Heart left ventricle (tissue), 16 donors: Measurements from ENCODE around the gene FUT4. TPM values are rescaled to one million over a fixed set of nuclear protein-coding genes. Genes with fewer than 3 reads are reported as not detected.

Experiments used
- ATAC-seq, 4 donors: fragments of 200-7000 bp; cut with Tn5 transposase; one replicate each; pipeline ENCODE4 v1.9.1; 2020 to 2022; ENCODE audit warnings: moderate library complexity in 4 of 4, mild to moderate bottlenecking in 3 of 4, moderate number of reproducible peaks in 1 of 4
- DNase-seq, 5 donors: peaks; one replicate each; pipeline ENCODE4 v3.0.0-alpha.2; 2020
- H3K27ac ChIP-seq, 12 donors: fragments of 200-600 bp; sonication (generic) in 4 of 12; one replicate each; pipeline versions ENCODE4 v1.5.0 to v1.8.0; 2016 to 2022; ENCODE audit warnings: mild to moderate bottlenecking in 2 of 12
- H3K27me3 ChIP-seq, 9 donors: fragments of 200-600 bp; sonication (generic) in 2 of 9; one replicate each; pipeline versions ENCODE4 v1.5.1 to v1.8.0; 2016 to 2022; ENCODE audit warnings: mild to moderate bottlenecking in 3 of 9
- H3K36me3 ChIP-seq, 9 donors: fragments of 200-600 bp; sonication (generic) in 2 of 9; one replicate each; pipeline versions ENCODE4 v1.5.0 to v1.8.0; 2018 to 2022; ENCODE audit warnings: mild to moderate bottlenecking in 2 of 9
- H3K4me1 ChIP-seq, 12 donors: fragments of 200-600 bp; sonication (generic) in 4 of 12; one replicate each; pipeline versions ENCODE4 v1.5.0 to v1.8.0; 2016 to 2022; ENCODE audit warnings: mild to moderate bottlenecking in 3 of 12
- H3K4me3 ChIP-seq, 12 donors: fragments of 200-600 bp; sonication (generic) in 4 of 12; one replicate each; pipeline versions ENCODE4 v1.5.0 to v1.8.0; 2017 to 2022; ENCODE audit warnings: mild to moderate bottlenecking in 9 of 12, moderate library complexity in 4 of 12
- H3K9me3 ChIP-seq, 12 donors: fragments of 200-600 bp; sonication (generic) in 4 of 12; one replicate each; pipeline versions ENCODE4 v1.5.0 to v1.8.0; 2016 to 2022; ENCODE audit warnings: mild to moderate bottlenecking in 1 of 12
- POLR2A ChIP-seq, 2 donors: fragments of 450-650 bp; IDR thresholded peaks; one replicate each; pipeline ENCODE4 v1.6.1; 2017; ENCODE audit warnings: antibody characterized with exemption in 2 of 2, mild to moderate bottlenecking in 2 of 2, moderate library complexity in 2 of 2
- WGBS, 4 donors: extraction: QIAGEN DNeasy Blood & Tissue Kit in 2 of 4; methylation state at CpG; one replicate each; pipeline versions ENCODE4 v1.1.5 to v1.1.7; 2013 to 2018; 5-methylcytosine and 5-hydroxymethylcytosine counted together
- intact Hi-C, 10 donors: fragments of 100-400 bp; cut with DNase I; formaldehyde crosslinking; loops; one replicate each; pipeline versions ENCODE4 v1.11.1 to v1.14.2; 2022
- polyA plus RNA-seq, 2 donors: library from polyadenylated mRNA; stranded (reverse); fragments of 200-250 nt; gene quantifications; one replicate each; pipeline ENCODE4 v1.2.3, GENCODE V29; 2013
- total RNA-seq, 9 donors: library from RNA; depleted of rRNA in 2 of 9; stranded (reverse); fragments of >200 nt in 2 of 9; fragmentation: NEBNext Ultra II Directional in 3 of 9; extraction: Animal tissue kit (Norgen Biotek cat#: 25700) in 3 of 9; gene quantifications; one replicate each; pipeline versions ENCODE4 v1.1.0 to v1.2.4, GENCODE V29; 2016 to 2023
- TF ChIP-seq, protein P1 (sequence below), 12 donors: fragments of 200-600 bp; sonication (generic) in 4 of 12; IDR thresholded peaks; one replicate each; pipeline versions ENCODE4 v1.5.0 to v1.8.0; 2018 to 2022; ENCODE audit warnings: antibody characterized with exemption in 12 of 12, mild to moderate bottlenecking in 5 of 12
- donor health status: ischemic (EF 13 %, LVEDD 7.1; RV severe dilation, severe dysfunction).
- donor health status: healthy with polysubstance abuse.
- donor health status: DM: no; HTN: yes; CAD: no.
- donor health status: DM: no; HTN: no; CAD: no.
- donor health status: ischemic (EF 25% LVEDD 6.9; RV normal size, moderate dysfunction).
- donor health status: ischemic (EF 25% LVEDD 5.7; RV mildly dilated, moderate dysfunction).
- donor health status: healthy.
- donor health status: DM: yes; HTN: yes; CAD: no.
- donor health status: ischemic (EF 35%, LVEDD 5.7; RV mildly dilated, moderate dysfunction).
- donor health status: nonischemic (EF 11% LVEDD 7.7; RV severe dilation, severe dysfunction).
- donor health status: DM: yes; HTN: yes; CAD: no.
- donor health status: PGD.
- donor health status: ischemic (EF 29% LVEDD 5.4; RV normal size, mild dysfunction).
- donor health status: nonischemic (EF 23%, LVEDD 6.1; RV moderate dilation, normal function).

The FUT4 gene
- total and polyA plus RNA-seq, 11 donors = 0.46 to 4.7 (median 1.2) TPM

DNA sequence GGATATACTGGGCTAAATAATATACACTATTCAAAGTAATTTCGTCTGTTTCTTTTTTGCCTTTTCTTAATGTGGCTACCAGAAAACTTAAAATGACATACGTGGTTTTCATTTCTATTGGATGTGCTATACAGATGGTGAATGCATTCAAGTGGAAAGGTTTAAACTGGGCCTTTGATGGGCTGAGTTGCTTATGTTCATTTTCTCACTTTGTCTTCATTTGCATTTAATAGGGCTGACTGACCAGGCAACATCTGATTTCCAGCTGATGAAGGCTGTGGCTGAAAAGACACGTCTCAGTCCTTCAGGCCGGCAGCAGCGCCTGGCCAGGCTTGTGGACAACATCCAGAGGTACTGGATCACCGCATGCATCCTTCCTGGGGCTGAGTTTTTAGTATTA lies 51.4 kb downstream of the FUT4 start:
- 93 to 98% (median 94%) methylated on average over 6 of the region's 6 CpGs for WGBS, 4 donors
- peaks cover 0 to 40% (median 6%) of the 10 kb centered on the region in 9 donors for H3K36me3 ChIP-seq
- DNase-seq = no peak
- peaks cover 0 to 4% (median 0%) of the 10 kb centered on the region in 12 donors for H3K4me1 ChIP-seq
- no peak overlapping the region for H3K4me3 ChIP-seq
- no peaks in the 10 kb centered on the region for H3K27me3 ChIP-seq
- H3K27ac ChIP-seq = no peak overlapping the region
- no peaks in the 10 kb centered on the region for H3K9me3 ChIP-seq
- intact Hi-C loops = no loop called here
- no peak for TF ChIP-seq POLR2A (IDR thresholded peaks at IDR 0.05)
- TF ChIP-seq, protein P1, sequence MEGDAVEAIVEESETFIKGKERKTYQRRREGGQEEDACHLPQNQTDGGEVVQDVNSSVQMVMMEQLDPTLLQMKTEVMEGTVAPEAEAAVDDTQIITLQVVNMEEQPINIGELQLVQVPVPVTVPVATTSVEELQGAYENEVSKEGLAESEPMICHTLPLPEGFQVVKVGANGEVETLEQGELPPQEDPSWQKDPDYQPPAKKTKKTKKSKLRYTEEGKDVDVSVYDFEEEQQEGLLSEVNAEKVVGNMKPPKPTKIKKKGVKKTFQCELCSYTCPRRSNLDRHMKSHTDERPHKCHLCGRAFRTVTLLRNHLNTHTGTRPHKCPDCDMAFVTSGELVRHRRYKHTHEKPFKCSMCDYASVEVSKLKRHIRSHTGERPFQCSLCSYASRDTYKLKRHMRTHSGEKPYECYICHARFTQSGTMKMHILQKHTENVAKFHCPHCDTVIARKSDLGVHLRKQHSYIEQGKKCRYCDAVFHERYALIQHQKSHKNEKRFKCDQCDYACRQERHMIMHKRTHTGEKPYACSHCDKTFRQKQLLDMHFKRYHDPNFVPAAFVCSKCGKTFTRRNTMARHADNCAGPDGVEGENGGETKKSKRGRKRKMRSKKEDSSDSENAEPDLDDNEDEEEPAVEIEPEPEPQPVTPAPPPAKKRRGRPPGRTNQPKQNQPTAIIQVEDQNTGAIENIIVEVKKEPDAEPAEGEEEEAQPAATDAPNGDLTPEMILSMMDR (IDR thresholded peaks at IDR 0.05) = no peak
- ATAC-seq = no peak

GRCh38 chr11:94597896-94598295 lies 54.2 kb downstream of the FUT4 start:
- DNase-seq = no peak
- Histone ChIP-seq H3K9me3 (no peaks in the 10 kb centered on the region), H3K4me1 (peaks cover 0 to 10% (median 0%) of the 10 kb centered on the region in 12 donors), H3K27me3 (no peaks in the 10 kb centered on the region), H3K36me3 (peaks cover 0 to 27% (median 6%) of the 10 kb centered on the region in 9 donors), H3K4me3 (no peak overlapping the region), H3K27ac (no peak overlapping the region)
- TF ChIP-seq, protein P1 (IDR thresholded peaks at IDR 0.05) = peak in 3 of 12 donors; percentile 9 to 19 (median 13)
- no peak for TF ChIP-seq POLR2A (IDR thresholded peaks at IDR 0.05)
- WGBS, 4 donors = 69 to 82% (median 76%) methylated on average over 2 of the region's 2 CpGs
- intact Hi-C loops = no loop called here
- ATAC-seq = no peak

Other genes starting within 250 kb of the FUT4 start
- not detected for gene IZUMO1R, start 239.3 kb upstream of the FUT4 start, total RNA-seq
- gene IZUMO1R, start 239.3 kb upstream of the FUT4 start, polyA plus RNA-seq = not detected
- under 1 TPM in 7 of 9 donors, not detected in 2; 0.05 to 0.44 (median 0.19) TPM for gene GPR83, start 142.5 kb upstream of the FUT4 start, total RNA-seq
- under 1 TPM; 0.04 TPM for gene GPR83, start 142.5 kb upstream of the FUT4 start, polyA plus RNA-seq
- gene MRE11, start 50.1 kb upstream of the FUT4 start, total RNA-seq = 10 to 100 TPM in 2 of 9 donors, 1 to 10 TPM in 7; 4.2 to 12.3 (median 8.4) TPM
- gene MRE11, start 50.1 kb upstream of the FUT4 start, polyA plus RNA-seq = 1 to 10 TPM; 1.9 to 6.3 TPM
- gene ANKRD49, start 49.9 kb upstream of the FUT4 start, total RNA-seq = 1 to 10 TPM; 3.5 to 6.9 (median 5.7) TPM
- 10 to 100 TPM in 1 of 2 donors, 1 to 10 TPM in 1; 5.6 to 10.5 TPM for gene ANKRD49, start 49.9 kb upstream of the FUT4 start, polyA plus RNA-seq
- gene C11orf97, start 31.5 kb upstream of the FUT4 start, total RNA-seq = not detected
- not detected for gene C11orf97, start 31.5 kb upstream of the FUT4 start, polyA plus RNA-seq
- 1 to 10 TPM in 5 of 9 donors, under 1 TPM in 4; 0.68 to 2.4 (median 1.1) TPM for gene PIWIL4, start 23.4 kb downstream of the FUT4 start, total RNA-seq
- 1 to 10 TPM in 1 of 2 donors, under 1 TPM in 1; 0.33 to 1.6 TPM for gene PIWIL4, start 23.4 kb downstream of the FUT4 start, polyA plus RNA-seq
- 10 to 100 TPM; 24.4 to 76.0 (median 51.7) TPM for gene AMOTL1, start 224.4 kb downstream of the FUT4 start, total RNA-seq
- gene AMOTL1, start 224.4 kb downstream of the FUT4 start, polyA plus RNA-seq = 1 to 10 TPM; 6.2 to 9.0 TPM